ENCODE measurements around the gene B3GALNT2.

- TF ChIP-seq CTCF (optimal IDR thresholded peaks at IDR 0.05 in 1 of 3, IDR thresholded peaks at IDR 0.05 in 1 of 3, conservative IDR thresholded peaks at IDR 0.05 in 1 of 3; ENCODE audit: extremely low read depth in 1 of 3, insufficient read depth in 2 of 3, low read length in 3 of 3), result no peak
- no peak for TF ChIP-seq EZH2 (IDR thresholded peaks at IDR 0.05; ENCODE audit: low read length)
These were observed 93.8 kb downstream of the B3GALNT2 start for GRCh38 chr1:235410467-235410866.
